HG02763 (cell line): ENCODE results near the gene RAB41.
"Not testable (repeated sequence)": the region's sequence is repeated elsewhere in the genome, so short reads cannot be mapped to it uniquely, and the experiment has no call there.

Experiments used
- ATAC-seq: cut with Tn5 transposase; IDR thresholded peaks from one replicate; pipeline ENCODE4 v1.9.1; 2021; ENCODE audit warnings: mild to moderate bottlenecking, moderate library complexity; ENCODE audit not compliant: unreplicated experiment

Gene RAB41

GRCh38 chrX:70289793-70290770 lies 8.1 kb downstream of the RAB41 start, which contains the start of the genes KIF4A and PDZD11:
Gene KIF4A, plus strand, starts transcription at chrX:70290104. Its CDS starts 355 bp downstream, at chrX:70290459.
Gene PDZD11, minus strand, starts transcription at chrX:70289927. Its CDS starts 586 bp downstream, at chrX:70289341.
- ATAC-seq: peak; percentile 92

- no peak for ATAC-seq
Measured at GRCh38 chrX:70292788-70293187, 10.8 kb downstream of the RAB41 start.

- ATAC-seq: no peak
Measured at GRCh38 chrX:70293621-70294020, 11.6 kb downstream of the RAB41 start.

- no peak for ATAC-seq
Measured at GRCh38 chrX:70301716-70302115, 19.7 kb downstream of the RAB41 start.

GRCh38 chrX:70313503-70313902 lies 31.5 kb downstream of the RAB41 start:
- ATAC-seq: no peak

GRCh38 chrX:70322784-70323183 lies 40.8 kb downstream of the RAB41 start:
- ATAC-seq: no peak

- ATAC-seq: not testable (repeated sequence)
Measured at GRCh38 chrX:70323628-70324027, 41.7 kb downstream of the RAB41 start.

- ATAC-seq: no peak
Measured at GRCh38 chrX:70324326-70324725, 42.4 kb downstream of the RAB41 start.

- ATAC-seq: no peak
Measured at GRCh38 chrX:70331161-70331560, 49.2 kb downstream of the RAB41 start.

- ATAC-seq: no peak
Measured at GRCh38 chrX:70332600-70332999, 50.6 kb downstream of the RAB41 start.
